ENCODE measurements around the gene RNASE2. TPM values are rescaled to one million over a fixed set of nuclear protein-coding genes. Genes with fewer than 3 reads are reported as not detected.
"Not testable (repeated sequence)": the region's sequence is repeated elsewhere in the genome, so short reads cannot be mapped to it uniquely, and the experiment has no call there.

The RNASE2 gene
- 106 TPM for total RNA-seq (2013)
- polyA plus RNA-seq: 100 to 1,000 TPM; 100 to 483 (median 307) TPM
- 54.7 and 88.0 TPM in 2 replicates for polyA minus RNA-seq
- 1.6 to 30.2 (median 18.2) reads per million in 11 experiments for total RNA-seq

GRCh38 chr14:20954736-20955537 lies at the start of gene RNASE2:
Gene RNASE2 (plus strand): TSS chr14:20955487. CDS start chr14:20955772, 285 bp downstream.
- H3K36me3 ChIP-seq (replicated peaks in 1 of 2; ENCODE audit: control insufficient read depth in 1 of 2, insufficient read depth in 2 of 2, low read length in 2 of 2); H4K20me1 ChIP-seq (ENCODE audit: insufficient read depth, low read length); H3K27me3 Mint-ChIP-seq (ENCODE audit: low read depth in 3 of 3); H3K36me3 Mint-ChIP-seq; intact Hi-C loops (cut with micrococcal nuclease); H3K79me2 ChIP-seq (ENCODE audit: insufficient read depth, low read length); H3K27me3 ChIP-seq (ENCODE audit: control insufficient read depth in 2 of 2, insufficient read depth in 2 of 2, low read length in 2 of 2): not testable (repeated sequence)
- Histone ChIP-seq H3K9me3 (replicated peaks in 1 of 2; ENCODE audit: control insufficient read depth in 1 of 2, insufficient read depth in 1 of 2, low read length in 2 of 2) (peaks cover 11 to 13% of the 10 kb centered on the region in 2 donors), H3K4me3 (replicated peaks in 1 of 3; ENCODE audit: low read depth in 2 of 3, low read length in 3 of 3) (peak within 1 kb of the TSS; percentile 24 to 71 (median 28)), H3K27ac (ENCODE audit: low read depth in 1 of 2, low read length in 2 of 2) (peak within 1 kb of the TSS; percentile 79 to 85), H2AFZ (ENCODE audit: insufficient read depth, low read depth, low read length, poor library complexity, severe bottlenecking) (peak within 1 kb of the TSS; percentile 43), H3K9ac (ENCODE audit: insufficient read depth, low read length, poor library complexity, severe bottlenecking) (peak within 1 kb of the TSS; percentile 48), H3K4me1 (ENCODE audit: control insufficient read depth in 1 of 2, insufficient read depth in 2 of 2, low read length in 2 of 2) (peaks cover 46 to 55% of the 10 kb centered on the region in 2 donors), H3K4me2 (replicated peaks; ENCODE audit: extremely low read depth, low read length, poor library complexity, severe bottlenecking) (peak within 1 kb of the TSS; percentile 82)
- peak within 1 kb of the TSS; percentile 73 to 91 for H3K4me3 Mint-ChIP-seq
- peak within 1 kb of the TSS; percentile 93 to 97 (median 95) for H3K27ac Mint-ChIP-seq
- H3K9me3 Mint-ChIP-seq: peaks cover 4 to 18% (median 14%) of the 10 kb centered on the region in 7 donors
- peaks cover 56% of the 10 kb centered on the region for H3K4me1 Mint-ChIP-seq
- DNase-seq: peak; percentile 32 to 71 (median 66)
- 0% methylated on average over 3 of the region's 4 CpGs for WGBS (ENCODE audit: insufficient coverage)

GRCh38 chr14:20905676-20906075 lies 49.6 kb upstream of the RNASE2 start:
- Mint-ChIP-seq H3K4me3 (peak overlapping the region in 1 of 2 donors; percentile 30), H3K4me1 (peaks cover 33% of the 10 kb centered on the region), H3K27me3 (ENCODE audit: low read depth in 3 of 3) (peaks cover 0 to 2% (median 0%) of the 10 kb centered on the region in 3 donors), H3K9me3 (peaks cover 0 to 12% (median 6%) of the 10 kb centered on the region in 7 donors), H3K36me3 (no peaks in the 10 kb centered on the region), H3K27ac (peak overlapping the region; percentile 76 to 92 (median 88))
- H2AFZ ChIP-seq (ENCODE audit: insufficient read depth, low read depth, low read length, poor library complexity, severe bottlenecking): peak overlapping the region; percentile 63
- H3K79me2 ChIP-seq (ENCODE audit: insufficient read depth, low read length): no peaks in the 10 kb centered on the region
- H3K4me2 ChIP-seq (replicated peaks; ENCODE audit: extremely low read depth, low read length, poor library complexity, severe bottlenecking): peak overlapping the region; percentile 40
- H3K36me3 ChIP-seq (replicated peaks in 1 of 2; ENCODE audit: control insufficient read depth in 1 of 2, insufficient read depth in 2 of 2, low read length in 2 of 2): no peaks in the 10 kb centered on the region
- no CpG with 5 or more reads among the region's 2 CpGs for WGBS (ENCODE audit: insufficient coverage)
- H3K9me3 ChIP-seq (replicated peaks in 1 of 2; ENCODE audit: control insufficient read depth in 1 of 2, insufficient read depth in 1 of 2, low read length in 2 of 2): peaks cover 0 to 9% of the 10 kb centered on the region in 2 donors
- H4K20me1 ChIP-seq (ENCODE audit: insufficient read depth, low read length): no peaks in the 10 kb centered on the region
- H3K27ac ChIP-seq (ENCODE audit: low read depth in 1 of 2, low read length in 2 of 2): peak overlapping the region; percentile 79 to 80
- H3K4me3 ChIP-seq (replicated peaks in 1 of 3; ENCODE audit: low read depth in 2 of 3, low read length in 3 of 3): peak overlapping the region in 1 of 3 experiments; percentile 46
- intact Hi-C loops (cut with micrococcal nuclease): no loop called here
- peaks cover 30 to 35% of the 10 kb centered on the region in 2 donors for H3K4me1 ChIP-seq (ENCODE audit: control insufficient read depth in 1 of 2, insufficient read depth in 2 of 2, low read length in 2 of 2)
- H3K9ac ChIP-seq (ENCODE audit: insufficient read depth, low read length, poor library complexity, severe bottlenecking): no peak overlapping the region
- no peaks in the 10 kb centered on the region for H3K27me3 ChIP-seq (ENCODE audit: control insufficient read depth in 2 of 2, insufficient read depth in 2 of 2, low read length in 2 of 2)
- peak in 2 of 3 donors; percentile 34 to 57 for DNase-seq
- no peak for TF ChIP-seq CTCF (IDR thresholded peaks at IDR 0.05)

All from CD14-positive monocyte (primary cell).